LoVo (cell line): ENCODE results near the gene FARS2.
"Not testable (repeated sequence)": the region's sequence is repeated elsewhere in the genome, so short reads cannot be mapped to it uniquely, and the experiment has no call there.

Experiments
- DNase-seq: peaks from one replicate; pipeline ENCODE4 v3.0.0-alpha.2; 2016; ENCODE audit warnings: low spot score

The FARS2 gene

GRCh38 chr6:5637714-5638113, 376.4 kb downstream of the FARS2 start:
- no peak for DNase-seq

- no peak for DNase-seq
These were observed 377.4 kb downstream of the FARS2 start for GRCh38 chr6:5638666-5639065.

- DNase-seq = no peak
These were observed 377.9 kb downstream of the FARS2 start for GRCh38 chr6:5639193-5639592.

GRCh38 chr6:5640614-5641013, 379.3 kb downstream of the FARS2 start:
- no peak for DNase-seq

GRCh38 chr6:5644523-5645185, 383.3 kb downstream of the FARS2 start:
- no peak for DNase-seq

- DNase-seq = no peak
These were observed 384.3 kb downstream of the FARS2 start for GRCh38 chr6:5645328-5646290.

- no peak for DNase-seq
These were observed 391.3 kb downstream of the FARS2 start for GRCh38 chr6:5652406-5653137.

- DNase-seq = no peak
These were observed 392.5 kb downstream of the FARS2 start for GRCh38 chr6:5653801-5654200.

GRCh38 chr6:5656226-5656625, 394.9 kb downstream of the FARS2 start:
- no peak for DNase-seq

- not testable (repeated sequence) for DNase-seq
These were observed 395.4 kb downstream of the FARS2 start for GRCh38 chr6:5656695-5657094.

GRCh38 chr6:5657684-5658430, 396.5 kb downstream of the FARS2 start:
- no peak for DNase-seq

- DNase-seq = no peak
These were observed 398.2 kb downstream of the FARS2 start for GRCh38 chr6:5659467-5659866.

GRCh38 chr6:5660772-5661171, 399.5 kb downstream of the FARS2 start:
- DNase-seq = no peak

- no peak for DNase-seq
These were observed 401.5 kb downstream of the FARS2 start for GRCh38 chr6:5662797-5663196.

- no peak for DNase-seq
These were observed 401.9 kb downstream of the FARS2 start for GRCh38 chr6:5663259-5663658.

GRCh38 chr6:5663739-5664138, 402.4 kb downstream of the FARS2 start:
- no peak for DNase-seq

GRCh38 chr6:5664149-5664548, 402.8 kb downstream of the FARS2 start:
- no peak for DNase-seq

- no peak for DNase-seq
These were observed 403.9 kb downstream of the FARS2 start for GRCh38 chr6:5665173-5665572.

GRCh38 chr6:5665667-5666066, 404.4 kb downstream of the FARS2 start:
- no peak for DNase-seq

- DNase-seq = no peak
These were observed 405.4 kb downstream of the FARS2 start for GRCh38 chr6:5666695-5667094.

GRCh38 chr6:5667737-5668136, 406.4 kb downstream of the FARS2 start:
- DNase-seq = no peak

- DNase-seq = no peak
These were observed 409.1 kb downstream of the FARS2 start for GRCh38 chr6:5670381-5670780.
